K562 (cell line): ENCODE measurements around the gene C7orf25. TPM values are rescaled to one million over a fixed set of nuclear protein-coding genes. Genes with fewer than 3 reads are reported as not detected.
A peak's percentile ranks its signal among the peaks of the same experiment; 100 is the strongest.

Source experiments
- DPF2 ChIP-seq: fragments of 450-650 bp; IDR thresholded peaks from 2 replicates; pipeline ENCODE4 v1.6.1; 2016
- MTA3 ChIP-seq: fragments of 450-650 bp; formaldehyde crosslinking; IDR thresholded peaks from 2 replicates; pipeline ENCODE4 v1.6.1; 2017; ENCODE audit warnings: mild to moderate bottlenecking, borderline replicate concordance
- SMARCC2 ChIP-seq: fragments of 450-650 bp; IDR thresholded peaks from 2 replicates; pipeline ENCODE4 v1.6.1; 2017; ENCODE audit warnings: antibody characterized with exemption, moderate library complexity, mild to moderate bottlenecking, low read depth
- TAL1 ChIP-seq: fragments of 450-650 bp; IDR thresholded peaks from 2 replicates; pipeline ENCODE4 v1.6.1; 2016; ENCODE audit warnings: mild to moderate bottlenecking
- TBL1XR1 ChIP-seq, 2 experiments: IDR thresholded peaks; 2 replicates each; pipeline ENCODE4 v1.6.1; 2012; ENCODE audit warnings: improper control_type of control experiment in 2 of 2, low read length in 2 of 2, mild to moderate bottlenecking in 1 of 2
- ZC3H11A ChIP-seq: IDR thresholded peaks from 2 replicates; pipeline ENCODE4 v1.6.1; 2012; ENCODE audit warnings: low read depth, low read length, improper control_type of control experiment
- polyA plus RNA-seq, 8 experiments: library from polyadenylated mRNA; depleted of rRNA in 4 of 8; stranded (reverse) in 5 of 8; unstranded in 3 of 8; fragments of >200 nt; fragmentation: Nextera tagmentation in 2 of 8; fragmentation: Illumina TruSeq in 1 of 8; extraction: Ambion mirVana in 2 of 8; extraction: Trizol in 1 of 8; gene quantifications; 2 replicates each; pipeline versions ENCODE4 v1.2.1 to v1.2.3, GENCODE V29; 2011 to 2014; ENCODE audit warnings: inconsistent platforms in 1 of 8, missing spikeins in 1 of 8
- total RNA-seq, 7 experiments: library from RNA; depleted of rRNA in 6 of 7; stranded (reverse); fragments of >200 nt in 6 of 7; fragmentation: Illumina TruSeq in 2 of 7; extraction: Trizol in 2 of 7; gene quantifications; 2 replicates each; pipeline versions ENCODE4 v1.2.1 to v1.2.3, GENCODE V29; 2011 to 2021; ENCODE audit warnings: low replicate concordance in 1 of 7
- TF ChIP-seq, protein P1 (sequence below): sonication (generic); formaldehyde crosslinking; IDR thresholded peaks from 2 replicates; pipeline ENCODE4 v1.8.1; 2023; ENCODE audit warnings: mild to moderate bottlenecking, missing genetic modification reagents
- TF ChIP-seq, protein P2 (sequence below): IDR thresholded peaks from 2 replicates; pipeline ENCODE4 v1.6.1; 2012; ENCODE audit warnings: low read depth, low read length, improper control_type of control experiment, borderline replicate concordance
- TF ChIP-seq, protein P3 (sequence below): fragments of 200-600 bp; sonication (generic); IDR thresholded peaks from one replicate; pipeline ENCODE4 v1.6.1; 2012; ENCODE audit warnings: mild to moderate bottlenecking, low read depth, low read length, inconsistent platforms
- TF ChIP-seq, protein P4 (sequence below), 3 experiments: IDR thresholded peaks in 2 of 3; conservative IDR thresholded peaks in 1 of 3; 2 replicates each; pipeline ENCODE4 v1.5.1; 2011 to 2012; ENCODE audit warnings: low read length in 3 of 3, mild to moderate bottlenecking in 3 of 3, control low read depth in 2 of 3, improper control_type of control experiment in 1 of 3, inconsistent platforms in 1 of 3, low read depth in 1 of 3, mixed read lengths in 1 of 3, moderate library complexity in 1 of 3; ENCODE audit not compliant: insufficient read depth in 2 of 3

The C7orf25 gene
- total and polyA plus RNA-seq, 9 of the 15 experiments (the other 6 are each of a cell fraction or from before 2014, with no cell fraction given) = 1.2 to 4.7 (median 1.9) TPM

GRCh38 chr7:42922017-42922753 is 10.3 kb upstream of the C7orf25 start (continued):
- TF ChIP-seq, protein P1, sequence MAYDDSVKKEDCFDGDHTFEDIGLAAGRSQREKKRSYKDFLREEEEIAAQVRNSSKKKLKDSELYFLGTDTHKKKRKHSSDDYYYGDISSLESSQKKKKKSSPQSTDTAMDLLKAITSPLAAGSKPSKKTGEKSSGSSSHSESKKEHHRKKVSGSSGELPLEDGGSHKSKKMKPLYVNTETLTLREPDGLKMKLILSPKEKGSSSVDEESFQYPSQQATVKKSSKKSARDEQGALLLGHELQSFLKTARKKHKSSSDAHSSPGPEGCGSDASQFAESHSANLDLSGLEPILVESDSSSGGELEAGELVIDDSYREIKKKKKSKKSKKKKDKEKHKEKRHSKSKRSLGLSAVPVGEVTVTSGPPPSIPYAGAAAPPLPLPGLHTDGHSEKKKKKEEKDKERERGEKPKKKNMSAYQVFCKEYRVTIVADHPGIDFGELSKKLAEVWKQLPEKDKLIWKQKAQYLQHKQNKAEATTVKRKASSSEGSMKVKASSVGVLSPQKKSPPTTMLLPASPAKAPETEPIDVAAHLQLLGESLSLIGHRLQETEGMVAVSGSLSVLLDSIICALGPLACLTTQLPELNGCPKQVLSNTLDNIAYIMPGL (CRISPR knock-in tag) = no peak
- peak; percentile 28; the same call in 1 of the 2 replicates for TF ChIP-seq DPF2
- no peak for TF ChIP-seq TBL1XR1 (IDR thresholded peaks at IDR 0.05; ENCODE audit: low read length in 2 of 2)
- 0 out of 2 replicates have a peak, but pooled peaks have one; percentile 48 for TF ChIP-seq SMARCC2
- TF ChIP-seq, protein P2, sequence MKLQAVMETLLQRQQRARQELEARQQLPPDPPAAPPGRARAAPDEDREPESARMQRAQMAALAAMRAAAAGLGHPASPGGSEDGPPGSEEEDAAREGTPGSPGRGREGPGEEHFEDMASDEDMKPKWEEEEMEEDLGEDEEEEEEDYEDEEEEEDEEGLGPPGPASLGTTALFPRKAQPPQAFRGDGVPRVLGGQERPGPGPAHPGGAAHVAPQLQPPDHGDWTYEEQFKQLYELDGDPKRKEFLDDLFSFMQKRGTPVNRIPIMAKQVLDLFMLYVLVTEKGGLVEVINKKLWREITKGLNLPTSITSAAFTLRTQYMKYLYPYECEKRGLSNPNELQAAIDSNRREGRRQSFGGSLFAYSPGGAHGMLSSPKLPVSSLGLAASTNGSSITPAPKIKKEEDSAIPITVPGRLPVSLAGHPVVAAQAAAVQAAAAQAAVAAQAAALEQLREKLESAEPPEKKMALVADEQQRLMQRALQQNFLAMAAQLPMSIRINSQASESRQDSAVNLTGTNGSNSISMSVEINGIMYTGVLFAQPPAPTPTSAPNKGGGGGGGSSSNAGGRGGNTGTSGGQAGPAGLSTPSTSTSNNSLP = 0 out of 2 replicates have a peak, but pooled peaks have one; percentile 26
- no peak for TF ChIP-seq MTA3
- TF ChIP-seq ZC3H11A = no peak
- TF ChIP-seq TAL1 = peak; percentile 67
- TF ChIP-seq, protein P3, sequence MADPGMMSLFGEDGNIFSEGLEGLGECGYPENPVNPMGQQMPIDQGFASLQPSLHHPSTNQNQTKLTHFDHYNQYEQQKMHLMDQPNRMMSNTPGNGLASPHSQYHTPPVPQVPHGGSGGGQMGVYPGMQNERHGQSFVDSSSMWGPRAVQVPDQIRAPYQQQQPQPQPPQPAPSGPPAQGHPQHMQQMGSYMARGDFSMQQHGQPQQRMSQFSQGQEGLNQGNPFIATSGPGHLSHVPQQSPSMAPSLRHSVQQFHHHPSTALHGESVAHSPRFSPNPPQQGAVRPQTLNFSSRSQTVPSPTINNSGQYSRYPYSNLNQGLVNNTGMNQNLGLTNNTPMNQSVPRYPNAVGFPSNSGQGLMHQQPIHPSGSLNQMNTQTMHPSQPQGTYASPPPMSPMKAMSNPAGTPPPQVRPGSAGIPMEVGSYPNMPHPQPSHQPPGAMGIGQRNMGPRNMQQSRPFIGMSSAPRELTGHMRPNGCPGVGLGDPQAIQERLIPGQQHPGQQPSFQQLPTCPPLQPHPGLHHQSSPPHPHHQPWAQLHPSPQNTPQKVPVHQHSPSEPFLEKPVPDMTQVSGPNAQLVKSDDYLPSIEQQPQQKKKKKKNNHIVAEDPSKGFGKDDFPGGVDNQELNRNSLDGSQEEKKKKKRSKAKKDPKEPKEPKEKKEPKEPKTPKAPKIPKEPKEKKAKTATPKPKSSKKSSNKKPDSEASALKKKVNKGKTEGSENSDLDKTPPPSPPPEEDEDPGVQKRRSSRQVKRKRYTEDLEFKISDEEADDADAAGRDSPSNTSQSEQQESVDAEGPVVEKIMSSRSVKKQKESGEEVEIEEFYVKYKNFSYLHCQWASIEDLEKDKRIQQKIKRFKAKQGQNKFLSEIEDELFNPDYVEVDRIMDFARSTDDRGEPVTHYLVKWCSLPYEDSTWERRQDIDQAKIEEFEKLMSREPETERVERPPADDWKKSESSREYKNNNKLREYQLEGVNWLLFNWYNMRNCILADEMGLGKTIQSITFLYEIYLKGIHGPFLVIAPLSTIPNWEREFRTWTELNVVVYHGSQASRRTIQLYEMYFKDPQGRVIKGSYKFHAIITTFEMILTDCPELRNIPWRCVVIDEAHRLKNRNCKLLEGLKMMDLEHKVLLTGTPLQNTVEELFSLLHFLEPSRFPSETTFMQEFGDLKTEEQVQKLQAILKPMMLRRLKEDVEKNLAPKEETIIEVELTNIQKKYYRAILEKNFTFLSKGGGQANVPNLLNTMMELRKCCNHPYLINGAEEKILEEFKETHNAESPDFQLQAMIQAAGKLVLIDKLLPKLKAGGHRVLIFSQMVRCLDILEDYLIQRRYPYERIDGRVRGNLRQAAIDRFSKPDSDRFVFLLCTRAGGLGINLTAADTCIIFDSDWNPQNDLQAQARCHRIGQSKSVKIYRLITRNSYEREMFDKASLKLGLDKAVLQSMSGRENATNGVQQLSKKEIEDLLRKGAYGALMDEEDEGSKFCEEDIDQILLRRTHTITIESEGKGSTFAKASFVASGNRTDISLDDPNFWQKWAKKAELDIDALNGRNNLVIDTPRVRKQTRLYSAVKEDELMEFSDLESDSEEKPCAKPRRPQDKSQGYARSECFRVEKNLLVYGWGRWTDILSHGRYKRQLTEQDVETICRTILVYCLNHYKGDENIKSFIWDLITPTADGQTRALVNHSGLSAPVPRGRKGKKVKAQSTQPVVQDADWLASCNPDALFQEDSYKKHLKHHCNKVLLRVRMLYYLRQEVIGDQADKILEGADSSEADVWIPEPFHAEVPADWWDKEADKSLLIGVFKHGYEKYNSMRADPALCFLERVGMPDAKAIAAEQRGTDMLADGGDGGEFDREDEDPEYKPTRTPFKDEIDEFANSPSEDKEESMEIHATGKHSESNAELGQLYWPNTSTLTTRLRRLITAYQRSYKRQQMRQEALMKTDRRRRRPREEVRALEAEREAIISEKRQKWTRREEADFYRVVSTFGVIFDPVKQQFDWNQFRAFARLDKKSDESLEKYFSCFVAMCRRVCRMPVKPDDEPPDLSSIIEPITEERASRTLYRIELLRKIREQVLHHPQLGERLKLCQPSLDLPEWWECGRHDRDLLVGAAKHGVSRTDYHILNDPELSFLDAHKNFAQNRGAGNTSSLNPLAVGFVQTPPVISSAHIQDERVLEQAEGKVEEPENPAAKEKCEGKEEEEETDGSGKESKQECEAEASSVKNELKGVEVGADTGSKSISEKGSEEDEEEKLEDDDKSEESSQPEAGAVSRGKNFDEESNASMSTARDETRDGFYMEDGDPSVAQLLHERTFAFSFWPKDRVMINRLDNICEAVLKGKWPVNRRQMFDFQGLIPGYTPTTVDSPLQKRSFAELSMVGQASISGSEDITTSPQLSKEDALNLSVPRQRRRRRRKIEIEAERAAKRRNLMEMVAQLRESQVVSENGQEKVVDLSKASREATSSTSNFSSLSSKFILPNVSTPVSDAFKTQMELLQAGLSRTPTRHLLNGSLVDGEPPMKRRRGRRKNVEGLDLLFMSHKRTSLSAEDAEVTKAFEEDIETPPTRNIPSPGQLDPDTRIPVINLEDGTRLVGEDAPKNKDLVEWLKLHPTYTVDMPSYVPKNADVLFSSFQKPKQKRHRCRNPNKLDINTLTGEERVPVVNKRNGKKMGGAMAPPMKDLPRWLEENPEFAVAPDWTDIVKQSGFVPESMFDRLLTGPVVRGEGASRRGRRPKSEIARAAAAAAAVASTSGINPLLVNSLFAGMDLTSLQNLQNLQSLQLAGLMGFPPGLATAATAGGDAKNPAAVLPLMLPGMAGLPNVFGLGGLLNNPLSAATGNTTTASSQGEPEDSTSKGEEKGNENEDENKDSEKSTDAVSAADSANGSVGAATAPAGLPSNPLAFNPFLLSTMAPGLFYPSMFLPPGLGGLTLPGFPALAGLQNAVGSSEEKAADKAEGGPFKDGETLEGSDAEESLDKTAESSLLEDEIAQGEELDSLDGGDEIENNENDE = no peak
- TF ChIP-seq, protein P4, sequence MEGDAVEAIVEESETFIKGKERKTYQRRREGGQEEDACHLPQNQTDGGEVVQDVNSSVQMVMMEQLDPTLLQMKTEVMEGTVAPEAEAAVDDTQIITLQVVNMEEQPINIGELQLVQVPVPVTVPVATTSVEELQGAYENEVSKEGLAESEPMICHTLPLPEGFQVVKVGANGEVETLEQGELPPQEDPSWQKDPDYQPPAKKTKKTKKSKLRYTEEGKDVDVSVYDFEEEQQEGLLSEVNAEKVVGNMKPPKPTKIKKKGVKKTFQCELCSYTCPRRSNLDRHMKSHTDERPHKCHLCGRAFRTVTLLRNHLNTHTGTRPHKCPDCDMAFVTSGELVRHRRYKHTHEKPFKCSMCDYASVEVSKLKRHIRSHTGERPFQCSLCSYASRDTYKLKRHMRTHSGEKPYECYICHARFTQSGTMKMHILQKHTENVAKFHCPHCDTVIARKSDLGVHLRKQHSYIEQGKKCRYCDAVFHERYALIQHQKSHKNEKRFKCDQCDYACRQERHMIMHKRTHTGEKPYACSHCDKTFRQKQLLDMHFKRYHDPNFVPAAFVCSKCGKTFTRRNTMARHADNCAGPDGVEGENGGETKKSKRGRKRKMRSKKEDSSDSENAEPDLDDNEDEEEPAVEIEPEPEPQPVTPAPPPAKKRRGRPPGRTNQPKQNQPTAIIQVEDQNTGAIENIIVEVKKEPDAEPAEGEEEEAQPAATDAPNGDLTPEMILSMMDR (IDR thresholded peaks at IDR 0.05 in 2 of 3, conservative IDR thresholded peaks at IDR 0.05 in 1 of 3; ENCODE audit: insufficient read depth in 2 of 3, low read depth in 1 of 3, low read length in 3 of 3) = no peak
